GM23338 (cell line): Measurements from ENCODE around the gene FAM174C. TPM values are rescaled to one million over a fixed set of nuclear protein-coding genes. Genes with fewer than 3 reads are reported as not detected.

ENCODE experiments used
- ATAC-seq: fragments of 200-7000 bp; cut with Tn5 transposase; 3 replicates; pipeline ENCODE4 v1.9.1; 2020
- DNase-seq: peaks from one replicate; pipeline ENCODE4 v3.0.0-alpha.2; 2015; ENCODE audit warnings: low spot score
- H2AFZ ChIP-seq: fragments of 200-600 bp; sonication (generic); 2 replicates; pipeline ENCODE4 v1.8.0; 2016; ENCODE audit warnings: antibody characterized with exemption, mild to moderate bottlenecking, moderate library complexity
- H3F3A ChIP-seq: fragments of 200-600 bp; sonication (generic); replicated peaks from 2 replicates; pipeline ENCODE4 v1.8.0; 2017; ENCODE audit warnings: antibody characterized with exemption, mixed run types, low read depth
- H3K27ac ChIP-seq: fragments of 200-600 bp; sonication (generic); 2 replicates; pipeline ENCODE4 v1.6.1; 2016; ENCODE audit warnings: low read depth
- H3K27me3 ChIP-seq: fragments of 200-600 bp; sonication (generic); 2 replicates; pipeline ENCODE4 v1.8.0; 2016; ENCODE audit warnings: mild to moderate bottlenecking, mixed run types, moderate library complexity; ENCODE audit not compliant: insufficient read depth
- H3K36me3 ChIP-seq: fragments of 200-600 bp; sonication (generic); 2 replicates; pipeline ENCODE4 v1.8.0; 2016; ENCODE audit warnings: mild to moderate bottlenecking; ENCODE audit not compliant: insufficient read depth
- H3K4me1 ChIP-seq: fragments of 200-600 bp; sonication (generic); 2 replicates; pipeline ENCODE4 v1.8.0; 2016; ENCODE audit warnings: mild to moderate bottlenecking, moderate library complexity; ENCODE audit not compliant: insufficient read depth
- H3K4me2 ChIP-seq: fragments of 200-600 bp; sonication (generic); 2 replicates; pipeline ENCODE4 v1.7.1; 2017; ENCODE audit warnings: mixed run types
- H3K4me3 ChIP-seq: fragments of 200-600 bp; sonication (generic); 2 replicates; pipeline ENCODE4 v1.6.1; 2016; ENCODE audit warnings: mixed run types
- H3K79me2 ChIP-seq: fragments of 200-600 bp; sonication (generic); replicated peaks from 2 replicates; pipeline ENCODE4 v1.8.0; 2017; ENCODE audit warnings: mild to moderate bottlenecking; ENCODE audit not compliant: insufficient read depth
- H3K9me2 ChIP-seq: fragments of 200-600 bp; sonication (generic); 2 replicates; pipeline ENCODE4 v1.8.0; 2017; ENCODE audit not compliant: insufficient read depth
- H4K20me1 ChIP-seq: fragments of 200-600 bp; sonication (generic); replicated peaks from 2 replicates; pipeline ENCODE4 v1.8.0; 2017; ENCODE audit warnings: mild to moderate bottlenecking; ENCODE audit not compliant: insufficient read depth
- H3K27ac Mint-ChIP-seq: 2 replicates; pipeline ENCODE4 v1.8.0; 2020; ENCODE audit warnings: inconsistent platforms, mild to moderate bottlenecking, moderate library complexity, mixed read lengths
- H3K27me3 Mint-ChIP-seq: 3 replicates; pipeline ENCODE4 v1.8.0; 2022; ENCODE audit warnings: low read depth, mild to moderate bottlenecking, moderate library complexity, mixed read lengths, inconsistent platforms; ENCODE audit not compliant: insufficient read depth, poor library complexity
- H3K36me3 Mint-ChIP-seq: 3 replicates; pipeline ENCODE4 v1.8.0; 2021; ENCODE audit warnings: low read depth, mild to moderate bottlenecking, inconsistent platforms, moderate library complexity, mixed read lengths
- H3K4me1 Mint-ChIP-seq: 3 replicates; pipeline ENCODE4 v1.8.0; 2020; ENCODE audit warnings: mild to moderate bottlenecking, inconsistent platforms, mixed read lengths
- H3K4me3 Mint-ChIP-seq: 3 replicates; pipeline ENCODE4 v1.8.0; 2021; ENCODE audit warnings: moderate library complexity, mild to moderate bottlenecking, inconsistent platforms, mixed read lengths
- H3K9me3 Mint-ChIP-seq: 3 replicates; pipeline ENCODE4 v1.8.0; 2020; ENCODE audit warnings: moderate library complexity, mild to moderate bottlenecking, inconsistent platforms, mixed read lengths
- CREB1 ChIP-seq: fragments of 250-450 bp; sonication (Bioruptor Pico); IDR thresholded peaks from 2 replicates; pipeline ENCODE4 v1.5.0; 2020; ENCODE audit warnings: low read depth, mild to moderate bottlenecking, moderate library complexity
- CTCF ChIP-seq, 2 experiments: fragments of 200-600 bp in 1 of 2; sonication (generic) in 1 of 2; conservative IDR thresholded peaks; 2 replicates each; pipeline versions ENCODE4 v1.5.1 to v1.6.1; 2016 to 2017; ENCODE audit warnings: antibody characterized with exemption in 2 of 2, low read depth in 2 of 2, mild to moderate bottlenecking in 2 of 2, moderate library complexity in 1 of 2
- ETS1 ChIP-seq: IDR thresholded peaks from 2 replicates; pipeline ENCODE4 v1.6.1; 2016; ENCODE audit warnings: antibody characterized with exemption
- EZH2 ChIP-seq: fragments of 200-600 bp; sonication (generic); IDR thresholded peaks from one replicate; pipeline ENCODE4 v1.8.0; 2017; ENCODE audit warnings: antibody characterized with exemption, mild to moderate bottlenecking, low read depth; ENCODE audit not compliant: unreplicated experiment
- EZH2phosphoT487 ChIP-seq: fragments of 200-600 bp; sonication (generic); IDR thresholded peaks from one replicate; pipeline ENCODE4 v1.8.1; 2018; ENCODE audit warnings: antibody characterized with exemption; ENCODE audit not compliant: unreplicated experiment
- JUNB ChIP-seq: IDR thresholded peaks from one replicate; pipeline ENCODE4 v1.6.1; 2016; ENCODE audit warnings: antibody characterized with exemption; ENCODE audit not compliant: unreplicated experiment
- NANOG ChIP-seq: IDR thresholded peaks from 2 replicates; pipeline ENCODE4 v1.6.1; 2016; ENCODE audit warnings: antibody characterized with exemption, borderline replicate concordance
- POLR2AphosphoS5 ChIP-seq: IDR thresholded peaks from 2 replicates; pipeline ENCODE4 v1.6.1; 2016; ENCODE audit warnings: antibody characterized with exemption, low read depth
- STAT1 ChIP-seq: IDR thresholded peaks from one replicate; pipeline ENCODE4 v1.6.1; 2016; ENCODE audit warnings: antibody characterized with exemption; ENCODE audit not compliant: unreplicated experiment
- ZNF114 ChIP-seq: fragments of 250-450 bp; sonication (Bioruptor Pico); IDR thresholded peaks from 2 replicates; pipeline ENCODE4 v1.5.0; 2020; ENCODE audit warnings: mild to moderate bottlenecking, moderate library complexity
- ZNF331 ChIP-seq: fragments of 250-450 bp; sonication (Bioruptor Pico); IDR thresholded peaks from 2 replicates; pipeline ENCODE4 v1.5.0; 2020; ENCODE audit warnings: low read depth, mild to moderate bottlenecking, moderate library complexity
- polyA plus RNA-seq: library from polyadenylated mRNA; unstranded; fragments of >200 nt; fragmentation: Nextera tagmentation; extraction: Ambion mirVana; gene quantifications from 2 replicates; pipeline ENCODE4 v1.2.1, GENCODE V29; 2016
- total RNA-seq: library from RNA; depleted of rRNA; stranded (reverse); fragments of >200 nt; shearing (Covaris generic); gene quantifications from 2 replicates; pipeline ENCODE4 v1.2.3, GENCODE V29; 2014
- TF ChIP-seq, protein P1 (sequence below): fragments of 250-450 bp; sonication (Bioruptor Pico); IDR thresholded peaks from 2 replicates; pipeline ENCODE4 v1.5.0; 2020; ENCODE audit warnings: mild to moderate bottlenecking, moderate library complexity
- TF ChIP-seq, protein P2 (sequence below): IDR thresholded peaks from one replicate; pipeline ENCODE4 v1.6.1; 2018; ENCODE audit warnings: antibody characterized with exemption; ENCODE audit not compliant: unreplicated experiment

Gene FAM174C
- total and polyA plus RNA-seq, 2 experiments from 2014 or later, result 60.4 to 68.0 TPM

DNA sequence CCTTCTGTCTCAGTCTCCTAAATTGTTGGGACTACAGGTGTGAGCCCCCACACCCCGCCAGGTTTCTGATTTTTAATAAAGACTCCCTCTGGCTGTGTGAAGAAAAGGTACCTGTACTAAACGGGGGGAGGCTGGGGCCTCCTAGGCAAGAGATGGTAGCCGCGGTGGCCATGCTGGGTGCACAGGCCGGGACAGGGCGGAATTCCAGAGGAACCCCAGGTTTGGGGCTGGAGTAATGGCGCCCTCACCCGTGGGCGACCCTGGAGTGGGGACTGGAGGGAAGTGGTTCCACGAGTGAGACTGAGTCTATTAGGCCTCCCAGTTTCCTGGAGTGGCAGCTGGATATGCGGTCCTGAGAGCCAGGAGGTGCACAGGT is 35.9 kb upstream of the FAM174C start:
- H3K79me2 ChIP-seq, result peaks cover 7% of the 10 kb centered on the region
- no peaks in the 10 kb centered on the region for H3K27me3 ChIP-seq
- peak overlapping the region; percentile 68 for H3K4me3 ChIP-seq
- no peak overlapping the region for H2AFZ ChIP-seq
- Mint-ChIP-seq H3K9me3 (no peaks in the 10 kb centered on the region; the same call in 2 of the 3 replicates), H3K36me3 (no peaks in the 10 kb centered on the region), H3K27ac (peak overlapping the region; percentile 74), H3K4me1 (peaks cover 17% of the 10 kb centered on the region), H3K4me3 (peak overlapping the region; percentile 79), H3K27me3 (peaks cover 8% of the 10 kb centered on the region)
- TF ChIP-seq CREB1 (CRISPR knock-in tag) (no peak), STAT1 (no peak), ZNF114 (CRISPR knock-in tag) (no peak), ETS1 (no peak), POLR2AphosphoS5 (no peak), ZNF331 (CRISPR knock-in tag) (no peak), CTCF (conservative IDR thresholded peaks at IDR 0.05; ENCODE audit: low read depth in 2 of 2) (no peak), EZH2 (no peak), NANOG (no peak), EZH2phosphoT487 (no peak), JUNB (no peak)
- TF ChIP-seq, protein P1, sequence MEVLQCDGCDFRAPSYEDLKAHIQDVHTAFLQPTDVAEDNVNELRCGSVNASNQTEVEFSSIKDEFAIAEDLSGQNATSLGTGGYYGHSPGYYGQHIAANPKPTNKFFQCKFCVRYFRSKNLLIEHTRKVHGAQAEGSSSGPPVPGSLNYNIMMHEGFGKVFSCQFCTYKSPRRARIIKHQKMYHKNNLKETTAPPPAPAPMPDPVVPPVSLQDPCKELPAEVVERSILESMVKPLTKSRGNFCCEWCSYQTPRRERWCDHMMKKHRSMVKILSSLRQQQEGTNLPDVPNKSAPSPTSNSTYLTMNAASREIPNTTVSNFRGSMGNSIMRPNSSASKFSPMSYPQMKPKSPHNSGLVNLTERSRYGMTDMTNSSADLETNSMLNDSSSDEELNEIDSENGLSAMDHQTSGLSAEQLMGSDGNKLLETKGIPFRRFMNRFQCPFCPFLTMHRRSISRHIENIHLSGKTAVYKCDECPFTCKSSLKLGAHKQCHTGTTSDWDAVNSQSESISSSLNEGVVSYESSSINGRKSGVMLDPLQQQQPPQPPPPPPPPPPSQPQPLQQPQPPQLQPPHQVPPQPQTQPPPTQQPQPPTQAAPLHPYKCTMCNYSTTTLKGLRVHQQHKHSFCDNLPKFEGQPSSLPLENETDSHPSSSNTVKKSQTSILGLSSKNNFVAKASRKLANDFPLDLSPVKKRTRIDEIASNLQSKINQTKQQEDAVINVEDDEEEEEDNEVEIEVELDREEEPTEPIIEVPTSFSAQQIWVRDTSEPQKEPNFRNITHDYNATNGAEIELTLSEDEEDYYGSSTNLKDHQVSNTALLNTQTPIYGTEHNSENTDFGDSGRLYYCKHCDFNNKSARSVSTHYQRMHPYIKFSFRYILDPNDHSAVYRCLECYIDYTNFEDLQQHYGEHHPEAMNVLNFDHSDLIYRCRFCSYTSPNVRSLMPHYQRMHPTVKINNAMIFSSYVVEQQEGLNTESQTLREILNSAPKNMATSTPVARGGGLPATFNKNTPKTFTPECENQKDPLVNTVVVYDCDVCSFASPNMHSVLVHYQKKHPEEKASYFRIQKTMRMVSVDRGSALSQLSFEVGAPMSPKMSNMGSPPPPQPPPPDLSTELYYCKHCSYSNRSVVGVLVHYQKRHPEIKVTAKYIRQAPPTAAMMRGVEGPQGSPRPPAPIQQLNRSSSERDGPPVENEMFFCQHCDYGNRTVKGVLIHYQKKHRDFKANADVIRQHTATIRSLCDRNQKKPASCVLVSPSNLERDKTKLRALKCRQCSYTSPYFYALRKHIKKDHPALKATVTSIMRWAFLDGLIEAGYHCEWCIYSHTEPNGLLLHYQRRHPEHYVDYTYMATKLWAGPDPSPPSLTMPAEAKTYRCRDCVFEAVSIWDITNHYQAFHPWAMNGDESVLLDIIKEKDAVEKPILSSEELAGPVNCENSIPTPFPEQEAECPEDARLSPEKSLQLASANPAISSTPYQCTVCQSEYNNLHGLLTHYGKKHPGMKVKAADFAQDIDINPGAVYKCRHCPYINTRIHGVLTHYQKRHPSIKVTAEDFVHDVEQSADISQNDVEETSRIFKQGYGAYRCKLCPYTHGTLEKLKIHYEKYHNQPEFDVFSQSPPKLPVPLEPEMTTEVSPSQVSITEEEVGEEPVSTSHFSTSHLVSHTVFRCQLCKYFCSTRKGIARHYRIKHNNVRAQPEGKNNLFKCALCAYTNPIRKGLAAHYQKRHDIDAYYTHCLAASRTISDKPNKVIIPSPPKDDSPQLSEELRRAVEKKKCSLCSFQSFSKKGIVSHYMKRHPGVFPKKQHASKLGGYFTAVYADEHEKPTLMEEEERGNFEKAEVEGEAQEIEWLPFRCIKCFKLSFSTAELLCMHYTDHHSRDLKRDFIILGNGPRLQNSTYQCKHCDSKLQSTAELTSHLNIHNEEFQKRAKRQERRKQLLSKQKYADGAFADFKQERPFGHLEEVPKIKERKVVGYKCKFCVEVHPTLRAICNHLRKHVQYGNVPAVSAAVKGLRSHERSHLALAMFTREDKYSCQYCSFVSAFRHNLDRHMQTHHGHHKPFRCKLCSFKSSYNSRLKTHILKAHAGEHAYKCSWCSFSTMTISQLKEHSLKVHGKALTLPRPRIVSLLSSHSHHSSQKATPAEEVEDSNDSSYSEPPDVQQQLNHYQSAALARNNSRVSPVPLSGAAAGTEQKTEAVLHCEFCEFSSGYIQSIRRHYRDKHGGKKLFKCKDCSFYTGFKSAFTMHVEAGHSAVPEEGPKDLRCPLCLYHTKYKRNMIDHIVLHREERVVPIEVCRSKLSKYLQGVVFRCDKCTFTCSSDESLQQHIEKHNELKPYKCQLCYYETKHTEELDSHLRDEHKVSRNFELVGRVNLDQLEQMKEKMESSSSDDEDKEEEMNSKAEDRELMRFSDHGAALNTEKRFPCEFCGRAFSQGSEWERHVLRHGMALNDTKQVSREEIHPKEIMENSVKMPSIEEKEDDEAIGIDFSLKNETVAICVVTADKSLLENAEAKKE, result no peak
- TF ChIP-seq, protein P2, sequence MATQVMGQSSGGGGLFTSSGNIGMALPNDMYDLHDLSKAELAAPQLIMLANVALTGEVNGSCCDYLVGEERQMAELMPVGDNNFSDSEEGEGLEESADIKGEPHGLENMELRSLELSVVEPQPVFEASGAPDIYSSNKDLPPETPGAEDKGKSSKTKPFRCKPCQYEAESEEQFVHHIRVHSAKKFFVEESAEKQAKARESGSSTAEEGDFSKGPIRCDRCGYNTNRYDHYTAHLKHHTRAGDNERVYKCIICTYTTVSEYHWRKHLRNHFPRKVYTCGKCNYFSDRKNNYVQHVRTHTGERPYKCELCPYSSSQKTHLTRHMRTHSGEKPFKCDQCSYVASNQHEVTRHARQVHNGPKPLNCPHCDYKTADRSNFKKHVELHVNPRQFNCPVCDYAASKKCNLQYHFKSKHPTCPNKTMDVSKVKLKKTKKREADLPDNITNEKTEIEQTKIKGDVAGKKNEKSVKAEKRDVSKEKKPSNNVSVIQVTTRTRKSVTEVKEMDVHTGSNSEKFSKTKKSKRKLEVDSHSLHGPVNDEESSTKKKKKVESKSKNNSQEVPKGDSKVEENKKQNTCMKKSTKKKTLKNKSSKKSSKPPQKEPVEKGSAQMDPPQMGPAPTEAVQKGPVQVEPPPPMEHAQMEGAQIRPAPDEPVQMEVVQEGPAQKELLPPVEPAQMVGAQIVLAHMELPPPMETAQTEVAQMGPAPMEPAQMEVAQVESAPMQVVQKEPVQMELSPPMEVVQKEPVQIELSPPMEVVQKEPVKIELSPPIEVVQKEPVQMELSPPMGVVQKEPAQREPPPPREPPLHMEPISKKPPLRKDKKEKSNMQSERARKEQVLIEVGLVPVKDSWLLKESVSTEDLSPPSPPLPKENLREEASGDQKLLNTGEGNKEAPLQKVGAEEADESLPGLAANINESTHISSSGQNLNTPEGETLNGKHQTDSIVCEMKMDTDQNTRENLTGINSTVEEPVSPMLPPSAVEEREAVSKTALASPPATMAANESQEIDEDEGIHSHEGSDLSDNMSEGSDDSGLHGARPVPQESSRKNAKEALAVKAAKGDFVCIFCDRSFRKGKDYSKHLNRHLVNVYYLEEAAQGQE, result no peak
- H3K27ac ChIP-seq, result 0 out of 2 replicates have a peak overlapping the region, but pooled peaks have one; percentile 32
- no peak for ATAC-seq
- peaks cover 3% of the 10 kb centered on the region; the same call in 1 of the 2 replicates for H4K20me1 ChIP-seq
- H3K9me2 ChIP-seq, result no peaks in the 10 kb centered on the region
- peaks cover 37% of the 10 kb centered on the region for H3F3A ChIP-seq
- peaks cover 12% of the 10 kb centered on the region; the same call in 1 of the 2 replicates for H3K4me1 ChIP-seq
- H3K4me2 ChIP-seq, result peak overlapping the region; percentile 78; the same call in 1 of the 2 replicates
- no peak for DNase-seq
- H3K36me3 ChIP-seq, result no peaks in the 10 kb centered on the region
